SU-DHL-6 (cell line): ENCODE results near the gene PREX1.

ENCODE experiments used
- H2AFZ ChIP-seq: fragments of 200-600 bp; sonication (generic); 2 replicates; pipeline ENCODE4 v1.6.1; 2014; ENCODE audit warnings: low read depth, mild to moderate bottlenecking, moderate library complexity, mixed read lengths, antibody characterized with exemption, low read length; ENCODE audit not compliant: severe bottlenecking
- H3F3A ChIP-seq: fragments of 200-600 bp; shearing (Covaris generic); 2 replicates; pipeline ENCODE4 v1.6.0; 2016; ENCODE audit warnings: antibody characterized with exemption, mild to moderate bottlenecking; ENCODE audit not compliant: insufficient read depth
- H3K27ac ChIP-seq: fragments of 200-600 bp; sonication (generic); 2 replicates; pipeline ENCODE4 v1.5.1; 2016; ENCODE audit warnings: low read depth, mild to moderate bottlenecking, low read length, moderate library complexity, mixed read lengths
- H3K27me3 ChIP-seq: fragments of 200-600 bp; sonication (generic), shearing (Covaris generic); 2 replicates; pipeline ENCODE4 v1.6.0; 2014; ENCODE audit warnings: mild to moderate bottlenecking, low read length
- H3K36me3 ChIP-seq: fragments of 200-600 bp; sonication (generic); 2 replicates; pipeline ENCODE4 v1.6.1; 2014; ENCODE audit warnings: mild to moderate bottlenecking, low read length, mixed read lengths
- H3K4me2 ChIP-seq: fragments of 300-600, 200-600 bp; shearing (Covaris generic), sonication (generic); 2 replicates; pipeline ENCODE4 v1.6.0; 2014; ENCODE audit warnings: low read length, low read depth, mild to moderate bottlenecking; ENCODE audit not compliant: poor library complexity, severe bottlenecking
- H3K4me3 ChIP-seq: fragments of 200-600 bp; sonication (generic); 2 replicates; pipeline ENCODE4 v1.5.1; 2014; ENCODE audit warnings: antibody characterized with exemption, low read length, mild to moderate bottlenecking, mixed read lengths; ENCODE audit not compliant: insufficient read depth, poor library complexity, severe bottlenecking
- H3K79me2 ChIP-seq: fragments of 200-600 bp; sonication (generic); 2 replicates; pipeline ENCODE4 v1.6.1; 2014; ENCODE audit warnings: mild to moderate bottlenecking, low read length, moderate library complexity; ENCODE audit not compliant: insufficient read depth
- H3K9ac ChIP-seq: fragments of 200-600 bp; sonication (generic); 2 replicates; pipeline ENCODE4 v1.7.0; 2014; ENCODE audit warnings: mild to moderate bottlenecking, low read length
- H3K9me2 ChIP-seq: fragments of 200-600 bp; sonication (generic); replicated peaks from 2 replicates; pipeline ENCODE4 v1.6.1; 2014; ENCODE audit warnings: low read length; ENCODE audit not compliant: insufficient read depth
- H3K9me3 ChIP-seq: fragments of 200-600 bp; sonication (generic); 2 replicates; pipeline ENCODE4 v1.6.1; 2014; ENCODE audit warnings: low read length, mixed read lengths; ENCODE audit not compliant: insufficient read depth
- H4K20me1 ChIP-seq: fragments of 200-600 bp; sonication (generic); 2 replicates; pipeline ENCODE4 v1.6.1; 2014; ENCODE audit warnings: low read depth, mild to moderate bottlenecking, antibody characterized with exemption, low read length, moderate library complexity, mixed read lengths
- EZH2phosphoT487 ChIP-seq: fragments of 200-600 bp; sonication (generic), shearing (Covaris generic); conservative IDR thresholded peaks from 2 replicates; pipeline ENCODE4 v1.6.1; 2018; ENCODE audit warnings: mild to moderate bottlenecking, antibody characterized with exemption, low read length, moderate library complexity, mixed read lengths
- TF ChIP-seq, protein P1 (sequence below): fragments of 200-600 bp; sonication (generic); IDR thresholded peaks from one replicate; pipeline ENCODE4 v1.5.1; 2017; ENCODE audit warnings: antibody characterized with exemption, mild to moderate bottlenecking, low read length, moderate library complexity; ENCODE audit not compliant: insufficient read depth, poor library complexity, severe bottlenecking

Gene PREX1

DNA sequence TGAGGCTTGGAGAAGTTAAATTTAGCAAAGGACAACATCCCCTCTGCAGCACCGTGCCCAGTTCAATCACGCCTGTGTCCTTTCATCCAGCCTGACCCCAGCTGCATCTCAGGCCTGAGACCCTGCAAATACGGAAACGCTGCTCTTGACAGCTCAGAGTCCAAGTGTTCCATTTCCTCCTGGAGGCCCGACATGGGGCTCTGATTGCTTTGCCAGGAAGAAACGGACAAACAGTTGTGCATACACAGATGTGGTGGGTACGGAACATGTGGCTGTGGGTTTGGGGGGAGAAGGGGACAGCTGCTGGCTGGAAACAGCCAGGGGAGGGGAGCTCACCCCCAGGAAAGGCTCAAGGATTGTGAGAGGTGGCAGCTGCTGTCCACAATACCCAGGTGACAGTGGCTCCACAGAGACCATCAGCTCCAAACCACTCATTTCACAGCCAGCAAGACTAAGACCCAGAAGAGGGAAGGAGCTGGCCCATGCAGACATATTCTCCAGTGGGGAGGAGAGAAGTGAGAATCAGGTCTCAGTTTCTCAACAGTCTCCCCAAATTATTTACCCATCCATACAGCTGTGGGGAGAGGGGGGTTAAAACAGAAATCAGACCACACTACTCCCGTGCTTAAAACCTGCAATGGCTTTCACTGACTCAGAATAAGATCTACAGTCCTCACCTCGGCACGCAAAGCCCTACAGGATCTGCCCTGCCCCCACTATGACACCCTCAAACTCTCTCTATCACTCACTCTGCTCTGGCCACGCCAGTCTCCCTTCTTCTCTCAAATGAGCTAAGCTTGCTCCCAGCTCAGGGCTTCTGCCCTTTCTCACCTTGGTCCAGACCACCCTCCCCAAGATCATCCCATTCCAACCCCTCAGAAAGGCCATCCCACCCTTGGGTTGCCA lies 89.1 kb downstream of the PREX1 start:
- Histone ChIP-seq H3F3A (no peaks in the 10 kb centered on the region), H3K4me2 (no peak overlapping the region), H3K79me2 (no peaks in the 10 kb centered on the region), H3K9me2 (no peaks in the 10 kb centered on the region), H3K9ac (no peak overlapping the region), H4K20me1 (no peaks in the 10 kb centered on the region), H3K27me3 (no peaks in the 10 kb centered on the region), H2AFZ (no peak overlapping the region), H3K36me3 (no peaks in the 10 kb centered on the region), H3K9me3 (no peaks in the 10 kb centered on the region), H3K27ac (no peak overlapping the region), H3K4me3 (no peak overlapping the region)
- TF ChIP-seq, protein P1, sequence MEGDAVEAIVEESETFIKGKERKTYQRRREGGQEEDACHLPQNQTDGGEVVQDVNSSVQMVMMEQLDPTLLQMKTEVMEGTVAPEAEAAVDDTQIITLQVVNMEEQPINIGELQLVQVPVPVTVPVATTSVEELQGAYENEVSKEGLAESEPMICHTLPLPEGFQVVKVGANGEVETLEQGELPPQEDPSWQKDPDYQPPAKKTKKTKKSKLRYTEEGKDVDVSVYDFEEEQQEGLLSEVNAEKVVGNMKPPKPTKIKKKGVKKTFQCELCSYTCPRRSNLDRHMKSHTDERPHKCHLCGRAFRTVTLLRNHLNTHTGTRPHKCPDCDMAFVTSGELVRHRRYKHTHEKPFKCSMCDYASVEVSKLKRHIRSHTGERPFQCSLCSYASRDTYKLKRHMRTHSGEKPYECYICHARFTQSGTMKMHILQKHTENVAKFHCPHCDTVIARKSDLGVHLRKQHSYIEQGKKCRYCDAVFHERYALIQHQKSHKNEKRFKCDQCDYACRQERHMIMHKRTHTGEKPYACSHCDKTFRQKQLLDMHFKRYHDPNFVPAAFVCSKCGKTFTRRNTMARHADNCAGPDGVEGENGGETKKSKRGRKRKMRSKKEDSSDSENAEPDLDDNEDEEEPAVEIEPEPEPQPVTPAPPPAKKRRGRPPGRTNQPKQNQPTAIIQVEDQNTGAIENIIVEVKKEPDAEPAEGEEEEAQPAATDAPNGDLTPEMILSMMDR = no peak
- TF ChIP-seq EZH2phosphoT487 = no peak

DNA sequence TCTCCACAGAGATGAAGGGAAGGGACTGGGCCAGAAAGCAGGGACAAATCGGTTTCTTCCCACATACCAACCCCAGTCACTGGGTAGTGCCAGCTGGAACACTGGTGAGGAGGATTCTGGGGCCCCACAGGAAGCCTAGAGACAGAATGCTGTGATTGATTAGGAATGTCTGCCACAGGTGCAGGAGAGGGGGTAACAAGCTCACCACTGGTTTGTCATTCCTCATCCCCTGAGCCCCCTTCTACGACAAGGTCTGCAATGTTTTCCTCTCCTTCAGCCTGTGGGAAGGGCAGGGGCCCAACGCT lies 89.8 kb downstream of the PREX1 start:
- Histone ChIP-seq H3K9me2 (no peaks in the 10 kb centered on the region), H3F3A (no peaks in the 10 kb centered on the region), H3K4me3 (no peak overlapping the region), H4K20me1 (no peaks in the 10 kb centered on the region), H3K9me3 (no peaks in the 10 kb centered on the region), H3K4me2 (no peak overlapping the region), H3K79me2 (no peaks in the 10 kb centered on the region), H3K27ac (no peak overlapping the region), H2AFZ (no peak overlapping the region), H3K9ac (no peak overlapping the region), H3K27me3 (no peaks in the 10 kb centered on the region), H3K36me3 (no peaks in the 10 kb centered on the region)
- TF ChIP-seq EZH2phosphoT487 = no peak
- TF ChIP-seq, protein P1 = no peak

DNA sequence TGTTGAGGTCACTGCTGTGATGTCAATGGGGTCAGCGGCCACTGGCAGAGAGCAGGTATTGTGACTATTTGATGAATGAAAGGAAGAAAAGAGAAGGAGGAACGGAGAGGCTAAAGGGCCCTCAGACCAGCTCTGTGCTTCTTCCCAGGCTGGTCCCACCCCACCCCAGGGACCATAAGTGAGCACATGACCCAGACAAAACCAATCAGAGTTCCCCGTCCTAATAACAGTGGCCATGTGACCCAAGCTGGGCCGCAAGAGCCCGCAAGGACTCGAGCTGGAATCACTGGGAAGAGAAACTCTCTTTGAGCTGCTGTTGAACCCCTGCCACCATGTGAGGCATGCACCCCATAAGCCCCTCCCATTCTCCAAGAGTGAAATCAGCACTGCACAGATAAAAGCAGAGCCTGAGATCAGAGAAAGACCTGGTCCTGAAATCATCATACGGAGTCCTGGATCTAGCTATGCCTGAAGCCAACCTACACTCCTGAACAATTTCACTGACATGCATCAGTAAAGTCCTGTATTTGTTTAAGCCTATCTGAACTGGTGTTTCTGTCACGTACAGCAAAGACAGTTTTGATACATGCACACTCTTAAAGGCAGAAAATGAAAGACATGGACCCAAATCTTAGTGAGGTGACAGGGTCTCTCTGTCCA lies 90.2 kb downstream of the PREX1 start:
- Histone ChIP-seq H3K27me3 (no peaks in the 10 kb centered on the region), H3K27ac (no peak overlapping the region), H3K79me2 (no peaks in the 10 kb centered on the region), H3K9me3 (no peaks in the 10 kb centered on the region), H3F3A (no peaks in the 10 kb centered on the region), H3K4me3 (no peak overlapping the region), H3K4me2 (no peak overlapping the region), H4K20me1 (no peaks in the 10 kb centered on the region), H3K9ac (no peak overlapping the region), H2AFZ (no peak overlapping the region), H3K36me3 (no peaks in the 10 kb centered on the region), H3K9me2 (no peaks in the 10 kb centered on the region)
- TF ChIP-seq EZH2phosphoT487 = no peak
- TF ChIP-seq, protein P1 = no peak
